Measurements from ENCODE around the gene EXT2.

The EXT2 gene

DNA sequence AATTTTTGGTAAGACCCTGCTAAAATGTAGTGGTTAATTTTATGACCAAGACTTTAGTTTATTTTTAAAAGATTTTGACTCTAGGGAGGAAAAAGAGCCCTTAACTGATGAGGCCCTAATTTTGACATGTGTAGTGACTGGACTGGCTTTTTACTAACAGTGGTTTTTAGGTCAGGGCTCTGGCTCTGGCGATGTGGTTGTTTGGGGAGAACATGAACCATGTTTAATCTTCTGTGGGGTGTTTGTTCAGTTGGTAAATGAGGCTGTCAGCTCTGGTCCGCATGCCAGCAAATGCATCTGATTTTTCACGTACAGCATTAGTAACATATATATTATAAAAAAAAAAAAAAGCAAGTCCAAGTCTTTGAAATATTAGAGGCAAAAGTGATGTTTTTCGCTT is 104.3 kb downstream of the EXT2 start:
- no peak for TF ChIP-seq TAF1 (IDR thresholded peaks at IDR 0.05; ENCODE audit: borderline replicate concordance, insufficient read depth, low read length)
- TF ChIP-seq POLR2AphosphoS5 (IDR thresholded peaks at IDR 0.05; ENCODE audit: low read depth, low read length) = no peak
- TF ChIP-seq, protein P1, sequence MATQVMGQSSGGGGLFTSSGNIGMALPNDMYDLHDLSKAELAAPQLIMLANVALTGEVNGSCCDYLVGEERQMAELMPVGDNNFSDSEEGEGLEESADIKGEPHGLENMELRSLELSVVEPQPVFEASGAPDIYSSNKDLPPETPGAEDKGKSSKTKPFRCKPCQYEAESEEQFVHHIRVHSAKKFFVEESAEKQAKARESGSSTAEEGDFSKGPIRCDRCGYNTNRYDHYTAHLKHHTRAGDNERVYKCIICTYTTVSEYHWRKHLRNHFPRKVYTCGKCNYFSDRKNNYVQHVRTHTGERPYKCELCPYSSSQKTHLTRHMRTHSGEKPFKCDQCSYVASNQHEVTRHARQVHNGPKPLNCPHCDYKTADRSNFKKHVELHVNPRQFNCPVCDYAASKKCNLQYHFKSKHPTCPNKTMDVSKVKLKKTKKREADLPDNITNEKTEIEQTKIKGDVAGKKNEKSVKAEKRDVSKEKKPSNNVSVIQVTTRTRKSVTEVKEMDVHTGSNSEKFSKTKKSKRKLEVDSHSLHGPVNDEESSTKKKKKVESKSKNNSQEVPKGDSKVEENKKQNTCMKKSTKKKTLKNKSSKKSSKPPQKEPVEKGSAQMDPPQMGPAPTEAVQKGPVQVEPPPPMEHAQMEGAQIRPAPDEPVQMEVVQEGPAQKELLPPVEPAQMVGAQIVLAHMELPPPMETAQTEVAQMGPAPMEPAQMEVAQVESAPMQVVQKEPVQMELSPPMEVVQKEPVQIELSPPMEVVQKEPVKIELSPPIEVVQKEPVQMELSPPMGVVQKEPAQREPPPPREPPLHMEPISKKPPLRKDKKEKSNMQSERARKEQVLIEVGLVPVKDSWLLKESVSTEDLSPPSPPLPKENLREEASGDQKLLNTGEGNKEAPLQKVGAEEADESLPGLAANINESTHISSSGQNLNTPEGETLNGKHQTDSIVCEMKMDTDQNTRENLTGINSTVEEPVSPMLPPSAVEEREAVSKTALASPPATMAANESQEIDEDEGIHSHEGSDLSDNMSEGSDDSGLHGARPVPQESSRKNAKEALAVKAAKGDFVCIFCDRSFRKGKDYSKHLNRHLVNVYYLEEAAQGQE (IDR thresholded peaks at IDR 0.05; ENCODE audit: insufficient read depth in 1 of 2, low read depth in 2 of 2, low read length in 2 of 2) = no peak
- no peak for TF ChIP-seq FOXP2 (optimal IDR thresholded peaks at IDR 0.05; ENCODE audit: borderline replicate concordance, extremely low read depth, extremely low read length, insufficient read depth)
- TF ChIP-seq SIN3A (IDR thresholded peaks at IDR 0.05; ENCODE audit: borderline replicate concordance, insufficient read depth, low read length) = no peak

GRCh38 chr11:44203270-44204043 is 108.0 kb downstream of the EXT2 start:
- TF ChIP-seq SIN3A (IDR thresholded peaks at IDR 0.05; ENCODE audit: borderline replicate concordance, insufficient read depth, low read length) = no peak
- TF ChIP-seq, protein P1 (IDR thresholded peaks at IDR 0.05; ENCODE audit: insufficient read depth in 1 of 2, low read depth in 2 of 2, low read length in 2 of 2) = no peak
- no peak for TF ChIP-seq FOXP2 (optimal IDR thresholded peaks at IDR 0.05; ENCODE audit: borderline replicate concordance, extremely low read depth, extremely low read length, insufficient read depth)
- TF ChIP-seq POLR2AphosphoS5 (IDR thresholded peaks at IDR 0.05; ENCODE audit: low read depth, low read length) = no peak
- TF ChIP-seq TAF1 (IDR thresholded peaks at IDR 0.05; ENCODE audit: borderline replicate concordance, insufficient read depth, low read length) = no peak

- TF ChIP-seq SIN3A (IDR thresholded peaks at IDR 0.05; ENCODE audit: borderline replicate concordance, insufficient read depth, low read length) (no peak), POLR2AphosphoS5 (IDR thresholded peaks at IDR 0.05; ENCODE audit: low read depth, low read length) (no peak), FOXP2 (optimal IDR thresholded peaks at IDR 0.05; ENCODE audit: borderline replicate concordance, extremely low read depth, extremely low read length, insufficient read depth) (no peak), TAF1 (IDR thresholded peaks at IDR 0.05; ENCODE audit: borderline replicate concordance, insufficient read depth, low read length) (no peak)
- TF ChIP-seq, protein P1 (IDR thresholded peaks at IDR 0.05; ENCODE audit: insufficient read depth in 1 of 2, low read depth in 2 of 2, low read length in 2 of 2) = no peak
These were observed 109.9 kb downstream of the EXT2 start for GRCh38 chr11:44205352-44205751.

DNA sequence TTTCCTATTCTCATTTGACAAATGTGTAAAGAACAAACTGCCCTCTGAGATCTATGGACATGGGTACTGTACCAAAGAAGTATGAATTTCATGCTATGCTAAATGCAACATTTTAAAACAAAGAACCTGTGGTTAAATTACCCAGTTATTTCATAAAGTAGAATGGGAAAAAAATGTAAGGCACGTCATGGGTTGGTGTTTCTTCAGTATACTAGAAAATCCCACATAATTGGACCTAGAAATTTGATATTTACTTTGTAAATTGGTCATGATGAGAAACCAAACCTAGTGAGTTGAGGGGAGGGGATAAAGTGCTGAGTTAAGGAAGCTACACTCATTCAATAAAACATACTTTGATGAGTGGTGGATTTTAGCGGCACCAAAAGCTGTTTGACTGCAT is 110.4 kb downstream of the EXT2 start:
- TF ChIP-seq TAF1 (IDR thresholded peaks at IDR 0.05; ENCODE audit: borderline replicate concordance, insufficient read depth, low read length) (no peak), POLR2AphosphoS5 (IDR thresholded peaks at IDR 0.05; ENCODE audit: low read depth, low read length) (no peak), SIN3A (IDR thresholded peaks at IDR 0.05; ENCODE audit: borderline replicate concordance, insufficient read depth, low read length) (no peak), FOXP2 (optimal IDR thresholded peaks at IDR 0.05; ENCODE audit: borderline replicate concordance, extremely low read depth, extremely low read length, insufficient read depth) (no peak)
- TF ChIP-seq, protein P1 (IDR thresholded peaks at IDR 0.05; ENCODE audit: insufficient read depth in 1 of 2, low read depth in 2 of 2, low read length in 2 of 2) = no peak
